Stimulated activated CD8-positive, alpha-beta memory T cell treated with anti-CD3 and anti-CD28 coated beads, Interleukin-4, amount 100 ng/mL, for 48 hours (primary cell): ENCODE results near the gene TPI1.

Experiments used
- DNase-seq: peaks from one replicate; pipeline ENCODE4 v3.0.0-alpha.2; 2020

Gene TPI1

DNA sequence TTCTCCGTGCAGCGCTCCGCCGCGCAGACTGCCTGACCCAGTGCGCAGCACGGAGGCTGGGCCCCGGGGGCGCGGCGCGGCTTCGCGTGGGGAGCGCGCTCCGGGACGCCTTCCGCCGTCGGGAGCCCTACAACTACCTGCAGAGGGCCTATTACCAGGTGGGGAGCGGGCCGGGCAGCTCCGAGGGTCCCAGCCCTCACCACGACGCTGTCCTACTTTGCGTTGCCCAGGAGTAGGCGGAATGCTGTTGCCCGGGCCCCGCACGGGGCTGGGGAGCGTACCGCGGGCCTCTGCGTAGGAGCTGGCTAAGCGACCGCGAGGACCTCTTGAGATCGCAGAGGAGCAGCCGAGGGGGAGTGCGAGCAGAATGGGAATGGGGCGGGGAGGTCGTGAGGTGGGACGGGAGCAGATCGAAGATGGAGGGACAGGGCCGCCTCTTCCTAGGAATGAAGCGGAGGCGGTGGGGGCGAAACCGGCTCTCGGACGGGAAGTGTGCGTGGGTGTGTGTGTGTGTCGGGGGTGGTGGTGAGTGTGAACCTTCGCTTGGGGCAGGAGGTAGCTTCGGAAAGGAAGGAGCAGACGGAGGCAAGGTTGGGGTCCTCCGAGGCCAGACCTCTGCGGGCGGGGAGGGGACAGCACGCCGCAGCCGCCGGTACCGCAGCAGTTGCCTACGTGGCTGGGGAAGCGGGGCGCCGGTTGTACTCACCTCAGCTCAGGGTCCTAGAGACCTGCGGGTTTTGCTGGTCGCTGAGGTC, 38.4 kb upstream of the TPI1 start:
- DNase-seq = peak; percentile 51

DNA sequence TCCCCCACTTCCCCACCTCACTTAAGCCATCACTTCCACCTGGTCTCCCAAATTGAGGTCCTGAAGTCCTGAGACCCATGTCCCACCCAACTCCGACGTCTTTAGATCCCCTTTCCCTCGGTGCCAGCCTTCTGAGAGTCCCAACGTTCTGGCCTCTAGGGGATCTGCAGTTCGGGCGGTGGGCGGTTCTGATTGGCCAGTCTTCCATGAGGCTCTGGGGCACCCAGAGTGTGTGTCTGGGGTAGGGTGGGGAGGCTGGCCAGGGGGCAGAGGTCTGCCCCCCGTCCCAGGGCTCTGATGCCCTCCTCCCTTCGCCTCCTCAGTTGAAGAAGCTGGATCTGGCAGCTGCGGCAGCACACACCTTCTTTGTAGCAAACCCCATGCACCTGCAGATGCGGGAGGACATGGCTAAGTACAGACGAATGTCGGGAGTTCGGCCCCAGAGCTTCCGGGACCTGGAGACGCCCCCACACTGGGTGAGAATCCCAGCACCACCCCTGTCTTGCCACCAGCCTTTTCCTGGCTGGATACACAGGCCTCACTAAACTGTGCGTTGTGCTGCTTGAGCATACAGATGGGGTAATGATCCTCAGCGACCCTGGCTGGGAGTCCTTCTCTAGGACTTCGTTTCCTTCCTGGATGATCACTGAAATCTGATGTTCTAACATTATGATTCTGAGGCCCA, 37.7 kb upstream of the TPI1 start:
- no peak for DNase-seq

DNA sequence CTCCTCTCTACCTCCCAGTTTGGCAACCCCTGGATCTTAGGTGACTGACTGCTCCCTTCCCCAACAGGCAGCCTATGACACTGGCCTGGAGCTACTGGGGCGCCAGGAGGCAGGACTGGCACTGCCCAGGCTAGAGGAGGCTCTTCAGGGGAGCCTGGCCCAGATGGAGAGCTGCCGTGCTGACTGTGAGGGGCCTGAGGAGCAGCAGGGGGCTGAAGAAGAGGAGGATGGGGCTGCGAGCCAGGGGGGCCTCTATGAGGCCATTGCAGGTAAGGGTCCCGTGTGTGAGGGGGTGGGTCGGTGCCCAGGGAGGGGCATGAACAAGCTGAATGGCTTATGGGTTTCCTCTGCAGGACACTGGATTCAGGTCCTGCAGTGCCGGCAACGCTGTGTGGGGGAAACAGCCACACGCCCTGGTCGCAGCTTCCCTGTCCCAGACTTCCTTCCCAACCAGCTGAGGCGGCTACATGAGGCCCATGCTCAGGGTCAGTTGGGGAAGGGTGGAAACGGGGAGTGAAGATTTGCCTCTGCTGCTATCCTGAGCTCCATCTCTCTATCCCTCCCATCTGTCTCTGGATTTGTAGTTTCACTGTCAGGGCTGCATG, 36.9 kb upstream of the TPI1 start:
- DNase-seq = no peak

DNA sequence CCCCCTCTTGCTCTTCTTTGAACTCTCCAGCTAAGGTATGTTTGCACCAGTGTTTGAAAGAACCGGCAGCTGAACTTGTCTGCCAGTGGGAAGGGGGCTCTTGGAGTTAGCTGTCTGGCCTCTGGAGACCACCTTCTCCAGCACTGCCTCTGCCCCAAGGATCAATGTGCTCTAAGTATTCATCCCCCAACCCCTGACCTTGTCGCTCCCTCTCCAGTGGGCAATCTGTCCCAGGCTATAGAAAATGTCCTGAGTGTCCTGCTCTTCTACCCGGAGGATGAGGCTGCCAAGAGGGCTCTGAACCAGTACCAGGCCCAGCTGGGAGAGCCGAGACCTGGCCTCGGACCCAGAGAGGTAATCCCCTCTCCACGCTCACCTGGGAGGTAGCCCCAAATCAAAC, 36.3 kb upstream of the TPI1 start:
- DNase-seq = no peak

DNA sequence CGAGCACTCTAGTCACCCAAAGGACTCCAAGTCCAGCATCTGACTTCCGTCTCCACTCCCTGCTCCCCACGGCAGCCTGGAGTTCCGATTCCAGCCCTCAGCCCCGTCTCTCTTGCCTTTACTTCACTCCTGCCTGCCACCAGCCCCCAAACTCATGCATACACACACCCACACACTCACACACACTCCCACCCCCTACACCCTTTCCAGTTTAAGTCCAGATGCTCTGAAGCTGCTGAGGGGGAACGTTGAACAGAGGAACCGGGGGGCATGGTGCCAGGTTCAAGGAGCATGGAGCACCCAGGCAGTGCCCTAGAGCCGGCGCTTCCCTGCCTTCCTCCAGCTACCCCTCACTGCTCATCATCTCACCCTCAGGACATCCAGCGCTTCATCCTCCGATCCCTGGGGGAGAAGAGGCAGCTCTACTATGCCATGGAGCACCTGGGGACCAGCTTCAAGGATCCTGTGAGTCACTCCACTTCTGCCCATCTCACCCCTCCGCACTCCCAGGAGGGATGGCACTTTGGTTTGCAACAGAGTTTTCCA, 35.8 kb upstream of the TPI1 start:
- no peak for DNase-seq

DNA sequence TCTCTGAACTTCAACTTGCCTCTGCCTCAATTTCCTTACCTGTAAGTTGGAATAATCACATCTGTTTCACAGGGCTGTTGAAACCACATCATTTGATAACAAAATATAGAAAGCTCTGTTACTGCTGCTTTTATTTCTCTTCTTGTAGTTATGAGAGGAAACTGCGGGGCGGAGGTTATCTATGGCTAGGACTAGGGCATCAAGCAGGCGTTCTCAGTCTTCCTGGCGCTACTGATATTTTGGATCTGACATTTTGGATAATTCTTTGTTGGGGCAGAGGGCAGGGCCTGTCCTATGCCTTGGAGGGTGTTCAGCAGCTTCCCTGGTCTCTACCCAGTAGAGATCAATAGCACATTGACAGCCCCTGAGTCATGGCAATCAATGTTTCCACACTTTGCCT, 35.2 kb upstream of the TPI1 start:
- no peak for DNase-seq

DNA sequence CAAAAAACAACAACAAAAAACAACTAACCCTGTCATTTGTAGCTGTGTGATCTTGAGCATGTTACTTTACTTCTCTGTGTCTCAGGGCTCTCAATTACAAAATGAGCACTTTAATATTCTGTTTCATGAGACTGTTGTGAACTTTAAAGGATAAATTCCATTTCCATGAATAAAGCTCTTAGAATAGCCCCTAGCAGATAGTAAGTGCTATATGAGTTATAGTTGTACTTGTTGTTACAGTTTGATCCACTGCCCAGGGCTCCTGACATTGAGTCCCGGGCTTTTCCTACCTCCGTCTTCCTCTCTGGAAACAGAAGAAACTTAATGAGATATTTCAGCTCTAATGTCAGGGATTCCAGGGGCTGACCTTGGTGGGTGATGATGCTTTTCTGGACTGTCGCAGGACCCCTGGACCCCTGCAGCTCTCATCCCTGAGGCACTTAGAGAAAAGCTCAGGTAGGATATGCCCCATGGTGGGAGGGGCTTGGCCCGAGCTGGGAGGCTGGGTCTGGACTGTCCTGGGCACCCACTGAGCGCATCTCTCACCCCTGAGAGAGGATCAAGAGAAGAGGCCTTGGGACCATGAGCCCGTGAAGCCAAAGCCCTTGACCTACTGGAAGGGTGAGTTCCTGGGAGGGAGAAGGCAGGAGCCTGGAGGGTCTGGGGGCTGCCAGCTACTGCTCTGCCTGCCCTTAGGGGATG, 34.0 kb upstream of the TPI1 start:
- no peak for DNase-seq

DNA sequence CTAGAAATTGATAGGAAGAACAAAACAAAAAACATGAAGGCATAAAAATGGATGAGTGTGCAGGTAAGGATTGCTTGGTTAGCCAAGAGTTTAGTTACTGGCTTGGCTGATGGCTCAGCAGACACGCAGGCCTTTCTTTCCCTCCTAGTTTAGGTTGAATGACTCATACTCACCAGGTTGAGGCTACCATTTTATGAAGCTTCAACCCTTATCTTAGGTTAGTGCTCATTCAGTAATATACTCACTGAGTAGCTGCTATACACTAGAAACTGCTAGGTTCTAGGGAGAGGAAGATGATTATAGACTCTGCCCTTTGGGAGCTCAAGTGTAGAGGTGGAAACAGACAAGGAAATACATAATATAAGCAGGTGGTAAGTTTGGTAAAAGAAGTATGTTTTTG, 33.1 kb upstream of the TPI1 start:
- DNase-seq = no peak

DNA sequence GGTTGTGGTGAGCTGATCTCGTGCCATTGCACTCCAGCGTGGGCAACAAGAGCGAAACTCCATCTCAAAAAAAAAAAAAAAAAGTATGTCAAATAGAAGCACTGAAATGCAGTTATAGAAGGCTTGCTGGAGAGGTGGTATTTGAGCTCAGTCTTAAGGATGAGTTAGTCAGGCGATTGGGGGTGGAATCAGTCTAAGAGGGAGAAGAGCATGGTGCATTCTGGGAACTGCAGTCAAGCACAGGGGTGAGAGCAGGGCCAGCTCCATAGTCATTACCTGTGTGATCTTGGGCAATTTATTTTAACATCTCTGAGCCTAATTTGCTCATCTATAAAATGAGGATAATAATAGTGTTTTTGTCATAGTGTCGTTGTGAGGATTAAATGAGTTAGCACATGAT, 32.5 kb upstream of the TPI1 start:
- no peak for DNase-seq

DNA sequence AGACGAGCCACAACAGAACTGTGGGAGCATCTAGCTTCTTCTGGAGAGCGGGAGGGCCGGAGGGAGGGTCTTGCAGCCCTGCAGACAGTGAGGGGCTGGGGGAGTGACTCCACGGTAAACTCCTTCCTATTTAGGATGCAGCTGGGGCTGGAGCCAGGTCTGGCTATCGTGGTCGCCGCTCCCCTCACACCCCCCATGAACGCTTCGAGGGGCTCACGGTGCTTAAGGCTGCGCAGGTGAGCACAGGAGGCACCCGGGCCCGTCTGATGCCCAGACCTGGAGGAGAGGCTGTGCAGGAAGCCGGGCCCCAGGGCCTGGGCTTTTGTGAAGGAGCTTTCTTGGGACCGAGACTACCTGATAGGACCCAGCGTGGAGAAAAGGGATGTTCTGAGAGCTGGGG, 30.5 kb upstream of the TPI1 start:
- no peak for DNase-seq

DNA sequence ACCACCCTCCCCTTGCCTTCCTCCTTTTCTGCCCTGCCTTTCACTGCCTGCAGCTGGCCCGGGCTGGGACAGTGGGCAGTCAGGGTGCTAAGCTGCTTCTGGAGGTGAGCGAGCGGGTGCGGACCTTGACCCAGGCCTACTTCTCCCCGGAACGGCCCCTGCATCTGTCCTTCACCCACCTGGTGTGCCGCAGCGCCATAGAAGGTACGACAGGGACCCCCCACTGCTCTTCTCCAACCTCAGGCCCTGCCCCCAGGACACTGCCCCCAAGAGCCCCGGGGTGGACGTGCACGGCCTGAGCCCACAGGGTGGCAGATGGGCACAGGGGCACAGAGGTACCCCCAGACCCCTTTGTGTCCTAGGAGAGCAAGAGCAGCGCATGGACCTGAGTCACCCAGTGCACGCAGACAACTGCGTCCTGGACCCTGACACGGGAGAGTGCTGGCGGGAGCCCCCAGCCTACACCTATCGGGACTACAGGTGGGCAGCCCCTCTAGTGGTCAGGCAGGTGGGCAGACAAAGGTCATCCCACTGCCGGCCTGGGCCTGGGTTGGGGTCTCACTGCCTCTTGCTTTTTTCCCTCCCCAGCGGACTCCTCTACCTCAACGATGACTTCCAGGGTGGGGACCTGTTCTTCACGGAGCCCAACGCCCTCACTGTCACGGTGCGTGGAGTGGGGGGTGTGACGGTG, 29.8 kb upstream of the TPI1 start:
- no peak for DNase-seq

DNA sequence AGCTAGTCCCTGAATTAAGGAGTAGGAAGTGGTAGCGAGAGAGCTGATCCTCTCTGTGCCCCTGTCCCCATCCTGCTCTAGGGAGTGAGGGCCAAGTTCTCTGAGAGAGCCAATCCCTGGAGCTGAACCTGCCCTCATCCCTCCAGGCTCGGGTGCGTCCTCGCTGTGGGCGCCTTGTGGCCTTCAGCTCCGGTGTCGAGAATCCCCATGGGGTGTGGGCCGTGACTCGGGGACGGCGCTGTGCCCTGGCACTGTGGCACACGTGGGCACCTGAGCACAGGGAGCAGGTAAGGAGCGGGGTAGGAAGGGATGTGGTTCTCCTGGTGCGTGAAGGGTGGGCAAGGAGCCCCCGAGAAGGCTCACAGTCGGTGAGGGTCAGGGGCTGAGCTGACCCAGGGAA, 28.5 kb upstream of the TPI1 start:
- no peak for DNase-seq

DNA sequence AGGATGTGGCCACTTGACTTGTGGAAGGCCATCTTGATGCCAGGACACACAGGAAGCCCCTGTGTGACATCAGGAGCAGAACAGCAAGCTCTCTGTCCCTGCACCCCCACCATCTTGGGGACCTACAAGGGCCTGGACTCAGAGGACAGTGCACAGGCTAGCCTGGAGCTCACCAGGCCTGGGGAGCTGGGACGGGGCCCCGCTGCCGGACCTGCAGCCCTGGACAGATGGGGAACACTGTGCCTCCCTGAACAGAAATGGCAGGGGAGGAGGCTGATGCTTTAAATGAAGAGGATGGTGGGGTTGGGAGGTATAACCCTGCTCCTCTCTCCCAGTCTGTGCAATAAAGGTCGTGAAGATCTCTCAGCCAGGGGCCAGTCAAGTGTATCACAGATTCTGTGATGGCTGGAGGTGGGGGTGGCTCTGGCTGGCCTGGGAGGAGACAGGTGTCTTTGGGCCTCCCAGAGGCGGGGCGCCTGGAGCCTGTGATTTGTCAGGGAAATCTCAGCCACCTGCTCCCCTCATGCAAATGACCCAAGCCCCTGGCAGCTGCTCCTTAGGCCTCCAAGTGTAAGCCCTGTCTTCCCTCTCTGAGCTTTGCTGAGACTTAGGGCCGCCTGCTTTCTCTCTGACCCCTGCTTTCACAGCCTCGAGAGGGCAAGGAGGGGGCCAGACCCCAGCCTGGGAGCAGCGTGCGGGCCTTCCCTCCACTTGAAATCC, 27.7 kb upstream of the TPI1 start:
- DNase-seq = no peak

DNA sequence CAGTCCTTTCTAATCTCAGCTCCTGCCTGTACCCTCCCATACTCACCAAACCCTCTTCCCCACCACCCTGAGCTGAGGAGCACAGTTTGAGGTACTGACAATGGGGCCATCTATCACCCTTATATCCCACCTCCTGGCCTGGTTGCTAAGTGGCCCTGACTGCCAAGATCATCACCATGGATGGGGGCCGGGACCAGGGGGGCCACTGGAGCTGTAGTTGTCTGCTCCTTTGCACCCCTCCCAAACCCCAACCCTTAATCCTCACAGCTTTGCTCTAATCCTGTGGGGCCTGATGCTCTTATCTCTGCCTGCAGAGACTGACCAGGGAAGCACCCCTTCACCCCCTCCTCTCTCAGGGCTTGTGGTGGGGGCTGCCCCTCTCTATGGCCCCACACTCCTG, 27.0 kb upstream of the TPI1 start:
- no peak for DNase-seq

DNA sequence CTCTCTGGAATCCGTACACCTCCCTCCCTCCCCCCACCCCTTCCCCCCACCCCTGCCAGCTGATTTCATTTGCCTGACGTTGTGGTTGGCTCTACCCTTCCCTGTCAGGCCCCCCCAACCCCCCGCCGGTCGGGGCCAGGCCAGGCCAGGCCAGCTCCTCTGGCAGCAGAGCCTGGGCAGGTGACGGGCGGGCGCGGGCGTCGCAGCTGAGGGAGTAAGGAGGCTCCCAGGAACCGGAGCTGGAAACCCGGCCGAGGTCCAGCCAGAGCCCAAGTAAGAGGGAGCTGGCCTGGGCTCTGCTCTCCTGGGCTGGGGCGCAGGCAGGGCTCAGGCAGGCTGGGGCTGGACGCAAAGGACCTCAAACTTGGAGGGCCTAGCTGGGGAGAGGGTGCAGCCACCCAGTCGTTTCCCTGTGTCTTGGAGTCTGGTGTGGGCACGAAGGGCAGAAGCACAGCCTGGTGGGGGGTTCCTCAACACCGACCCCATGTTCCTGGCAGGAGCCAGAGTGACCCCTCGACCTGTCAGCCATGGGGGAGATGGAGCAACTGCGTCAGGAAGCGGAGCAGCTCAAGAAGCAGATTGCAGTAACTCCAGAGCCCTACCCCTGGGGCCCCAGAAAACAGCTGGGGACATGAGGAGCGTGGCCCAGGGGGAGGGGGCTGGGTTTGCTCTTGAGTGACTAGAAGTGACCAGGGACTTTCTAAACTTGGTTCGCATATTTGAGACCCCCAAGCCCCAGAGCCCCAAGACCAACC, 26.4 kb upstream of the TPI1 start, which contains the start of gene GNB3:
Gene GNB3 (plus strand): TSS at position 165 of the 755 bp plus-strand sequence. CDS start 363 bp downstream, at position 528.
- DNase-seq = no peak

DNA sequence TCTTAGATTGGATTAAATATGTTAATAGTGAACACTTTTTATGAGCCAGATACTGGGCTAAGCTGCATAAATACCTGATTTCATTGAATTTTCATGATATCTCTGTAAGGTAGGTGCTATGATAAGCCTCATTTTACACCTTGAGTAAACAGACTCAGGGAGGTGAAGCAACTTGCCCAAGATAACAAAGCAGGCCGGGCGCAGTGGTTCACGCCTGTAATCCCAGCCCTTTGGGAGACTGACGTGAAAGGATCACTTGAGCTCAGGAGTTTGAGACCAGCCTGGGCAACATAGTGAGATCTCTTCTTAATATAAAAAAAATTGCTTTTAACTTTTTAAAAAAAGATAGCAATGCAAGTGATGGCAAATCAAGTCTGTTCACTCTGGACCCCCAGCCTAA, 25.3 kb upstream of the TPI1 start:
- DNase-seq = no peak

DNA sequence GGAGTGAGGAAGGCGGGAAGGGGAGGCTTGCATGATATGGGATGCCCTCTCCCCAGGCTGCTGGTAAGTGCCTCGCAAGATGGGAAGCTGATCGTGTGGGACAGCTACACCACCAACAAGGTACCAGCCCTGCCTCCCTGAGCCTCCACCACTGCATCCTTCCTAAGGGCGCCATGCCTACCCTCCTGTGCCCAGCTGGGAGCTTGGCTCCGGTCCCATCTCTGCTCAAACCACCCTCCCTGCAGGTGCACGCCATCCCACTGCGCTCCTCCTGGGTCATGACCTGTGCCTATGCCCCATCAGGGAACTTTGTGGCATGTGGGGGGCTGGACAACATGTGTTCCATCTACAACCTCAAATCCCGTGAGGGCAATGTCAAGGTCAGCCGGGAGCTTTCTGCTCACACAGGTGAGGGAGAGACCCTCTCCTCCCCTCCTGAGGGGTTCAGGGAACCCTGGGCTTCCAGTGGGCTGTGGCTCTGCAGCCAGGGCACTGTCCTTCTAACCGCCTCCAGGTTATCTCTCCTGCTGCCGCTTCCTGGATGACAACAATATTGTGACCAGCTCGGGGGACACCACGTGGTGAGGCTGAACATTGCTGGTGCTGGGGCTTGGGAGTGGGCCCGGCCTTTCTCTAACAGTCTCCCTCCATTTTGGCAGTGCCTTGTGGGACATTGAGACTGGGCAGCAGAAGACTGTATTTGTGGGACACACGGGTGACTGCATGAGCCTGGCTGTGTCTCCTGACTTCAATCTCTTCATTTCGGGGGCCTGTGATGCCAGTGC, 24.0 kb upstream of the TPI1 start:
- DNase-seq = no peak

DNA sequence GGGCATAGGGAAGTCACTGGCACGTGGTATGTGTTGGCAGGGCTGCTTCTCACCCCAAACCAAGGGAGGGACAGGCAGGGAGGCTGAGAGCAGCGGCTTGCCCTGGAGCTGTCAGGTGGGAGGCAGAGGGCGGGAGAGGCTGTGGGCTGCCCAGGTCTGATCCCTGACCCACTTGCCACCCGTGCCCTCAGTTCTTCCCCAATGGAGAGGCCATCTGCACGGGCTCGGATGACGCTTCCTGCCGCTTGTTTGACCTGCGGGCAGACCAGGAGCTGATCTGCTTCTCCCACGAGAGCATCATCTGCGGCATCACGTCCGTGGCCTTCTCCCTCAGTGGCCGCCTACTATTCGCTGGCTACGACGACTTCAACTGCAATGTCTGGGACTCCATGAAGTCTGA, 21.9 kb upstream of the TPI1 start:
- DNase-seq = no peak

DNA sequence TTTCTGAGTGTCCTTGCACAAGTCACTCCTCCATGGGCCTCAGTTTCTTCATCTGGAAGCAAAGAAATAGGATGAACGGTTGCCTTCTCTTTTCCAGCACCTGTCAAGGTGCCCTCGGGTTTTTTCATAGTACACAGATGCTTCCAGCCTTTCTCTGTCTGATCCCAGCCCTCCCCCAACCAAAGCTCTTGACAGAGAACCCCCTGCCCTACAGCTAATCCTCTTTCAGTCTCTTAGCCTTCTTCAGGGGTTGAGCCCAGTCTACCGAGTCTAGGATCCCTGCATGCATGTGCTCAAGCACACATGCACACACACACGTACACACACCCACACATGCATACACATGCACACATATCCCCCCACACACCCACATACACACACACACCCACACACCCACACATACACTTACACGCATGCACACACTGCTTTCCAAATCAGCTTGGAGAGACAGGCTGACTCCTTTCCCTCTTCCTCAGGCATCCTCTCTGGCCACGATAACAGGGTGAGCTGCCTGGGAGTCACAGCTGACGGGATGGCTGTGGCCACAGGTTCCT, 20.9 kb upstream of the TPI1 start:
- no peak for DNase-seq

DNA sequence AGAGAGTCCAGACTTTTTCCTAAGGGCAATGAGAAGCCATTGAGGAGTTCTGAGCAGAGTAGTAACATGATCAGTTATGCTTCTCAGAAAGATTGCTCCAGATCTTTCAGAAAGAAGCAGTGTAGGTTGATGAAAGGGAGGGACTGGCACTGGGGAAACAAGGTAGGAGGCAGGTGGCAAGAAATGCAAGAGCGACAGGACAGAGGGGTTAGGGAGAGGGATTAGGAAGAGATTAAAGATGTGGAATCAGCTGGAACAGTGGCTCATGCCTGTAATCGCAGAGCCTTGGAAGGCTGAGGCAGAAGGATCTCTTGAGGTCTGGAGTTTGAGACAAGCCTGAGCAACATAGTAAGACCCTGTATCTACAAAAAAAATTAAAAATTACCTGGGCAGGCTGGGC, 19.7 kb upstream of the TPI1 start:
- DNase-seq = no peak
